Activated T-cell treated with anti-CD3 and anti-CD28 coated beads for 24 hours (primary cell): ENCODE measurements around the gene RANGRF.
"Not testable (repeated sequence)": the region's sequence is repeated elsewhere in the genome, so short reads cannot be mapped to it uniquely, and the experiment has no call there.

ENCODE experiments used
- DNase-seq: peaks from one replicate; pipeline ENCODE4 v3.0.0-alpha.2; 2020; ENCODE audit warnings: low read depth

Gene RANGRF, protein sequence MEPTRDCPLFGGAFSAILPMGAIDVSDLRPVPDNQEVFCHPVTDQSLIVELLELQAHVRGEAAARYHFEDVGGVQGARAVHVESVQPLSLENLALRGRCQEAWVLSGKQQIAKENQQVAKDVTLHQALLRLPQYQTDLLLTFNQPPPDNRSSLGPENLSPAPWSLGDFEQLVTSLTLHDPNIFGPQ

DNA sequence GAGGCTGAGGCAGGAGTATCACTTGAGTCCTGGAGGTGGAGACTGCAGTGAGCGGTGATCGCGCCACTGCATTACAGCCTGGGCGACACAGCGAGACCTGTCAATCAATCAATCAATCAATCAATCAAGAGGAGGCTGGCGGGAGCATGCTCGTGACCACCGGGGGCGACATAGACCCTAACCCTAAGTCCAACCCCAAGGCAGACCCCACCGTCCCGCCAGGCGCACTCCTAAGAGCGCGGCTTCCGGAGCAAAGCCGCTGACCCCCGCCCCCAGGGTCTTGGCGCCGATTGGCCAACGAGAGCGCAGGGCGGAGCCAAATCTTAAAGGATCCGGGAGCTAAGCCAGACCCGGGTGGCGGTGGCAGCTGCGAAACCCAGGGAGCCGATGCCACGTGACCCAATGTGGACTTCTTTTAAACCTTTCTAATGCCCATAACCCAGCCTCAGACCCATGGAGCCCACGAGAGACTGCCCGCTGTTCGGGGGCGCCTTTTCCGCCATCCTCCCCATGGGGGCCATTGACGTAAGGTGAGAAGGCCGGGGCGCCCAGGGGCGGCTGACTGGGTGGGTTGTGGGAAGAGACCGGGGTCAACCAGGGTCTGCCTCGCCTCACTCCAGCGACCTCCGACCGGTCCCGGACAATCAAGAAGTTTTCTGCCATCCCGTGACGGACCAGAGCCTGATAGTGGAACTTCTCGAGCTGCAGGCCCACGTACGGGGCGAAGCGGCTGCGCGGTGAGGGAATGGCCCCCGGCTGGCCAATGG lies at the start of gene RANGRF:
Gene RANGRF, plus strand, starts transcription at position 335 of the 767 bp plus-strand sequence. Its CDS starts 119 bp downstream, at position 454.
- peak; percentile 78 for DNase-seq

DNA sequence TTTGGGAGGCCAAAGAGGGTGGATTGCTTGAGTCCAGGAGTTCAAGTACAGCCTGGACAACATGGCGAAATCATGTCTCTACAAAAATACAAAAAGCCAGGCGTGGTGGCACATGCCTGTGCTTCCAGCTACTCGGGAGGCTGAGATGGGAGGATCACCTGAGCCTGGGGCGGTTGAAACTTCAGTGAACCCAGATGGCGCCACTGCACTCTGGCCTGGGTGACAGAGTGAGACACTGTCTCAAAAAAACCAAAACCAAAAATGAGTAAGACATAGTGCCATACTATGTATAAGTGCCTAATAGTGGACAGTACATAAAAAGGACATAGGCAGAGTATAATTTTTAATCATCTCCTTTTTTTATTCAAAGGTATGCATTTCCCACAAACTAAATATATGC lies 44.6 kb upstream of the RANGRF start:
- DNase-seq = no peak

DNA sequence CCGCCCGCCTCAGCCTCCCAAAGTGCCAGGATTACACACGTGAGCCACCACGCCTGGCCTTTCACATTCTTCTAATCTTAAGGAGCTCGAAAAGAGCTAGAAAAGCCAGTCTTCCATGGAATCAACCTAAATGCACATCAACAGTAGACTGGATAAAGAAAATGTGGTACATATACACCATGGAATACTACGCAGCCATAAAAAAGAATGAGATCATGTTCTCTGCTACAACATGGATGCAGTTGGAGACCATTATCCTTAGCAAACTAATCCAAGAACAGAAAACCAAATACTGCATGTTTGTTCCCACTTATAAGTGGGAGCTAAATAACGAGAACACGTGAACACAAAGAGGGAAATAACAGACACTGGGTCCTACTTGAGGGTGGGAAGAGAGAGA lies 43.7 kb upstream of the RANGRF start:
- no peak for DNase-seq

DNA sequence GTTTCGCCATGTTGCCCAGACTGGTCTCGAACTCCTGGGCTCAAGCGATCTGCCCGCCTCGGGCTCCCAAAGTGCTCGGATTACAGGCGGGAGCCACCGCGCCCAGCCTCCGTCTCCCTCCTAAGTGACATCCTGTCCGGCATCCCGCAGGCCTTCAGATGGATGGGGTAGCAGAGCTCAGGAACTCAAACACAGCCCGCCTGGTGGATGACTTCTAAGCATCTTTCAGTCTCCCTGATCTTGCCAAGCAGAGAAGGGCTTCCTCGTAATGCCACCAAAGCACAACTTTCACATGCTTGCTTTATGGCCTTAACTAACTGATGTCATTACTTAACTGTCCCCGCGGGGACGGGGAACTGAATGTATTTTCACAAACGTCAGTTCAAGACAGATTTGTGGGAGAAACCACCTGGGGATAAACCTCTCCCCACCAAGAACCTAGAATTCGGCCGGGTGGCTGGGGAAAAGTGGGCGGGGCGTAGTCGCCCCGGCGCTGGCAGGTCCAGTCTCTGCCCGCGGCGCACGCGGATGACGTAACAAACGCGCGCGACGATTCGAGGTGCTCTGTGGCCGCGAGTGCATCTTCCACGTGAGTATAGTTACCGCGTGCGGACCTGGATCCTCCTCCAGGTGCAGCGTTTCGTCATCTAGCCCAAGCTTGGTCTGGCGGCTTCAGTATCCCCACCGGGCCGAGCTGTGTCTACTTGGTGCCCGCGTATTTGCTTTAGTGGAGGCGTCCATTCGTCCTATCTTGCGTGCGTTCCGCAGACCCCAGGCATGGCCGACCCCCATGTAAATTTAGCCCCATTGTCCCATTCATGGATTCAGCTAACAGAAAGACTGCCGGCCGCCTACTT lies 39.5 kb upstream of the RANGRF start, which contains the start of gene PFAS:
Gene PFAS, plus strand, starts transcription at position 539 of the 857 bp plus-strand sequence. CDS start 4,649 bp downstream, outside the sequence.
- DNase-seq = peak; percentile 95

DNA sequence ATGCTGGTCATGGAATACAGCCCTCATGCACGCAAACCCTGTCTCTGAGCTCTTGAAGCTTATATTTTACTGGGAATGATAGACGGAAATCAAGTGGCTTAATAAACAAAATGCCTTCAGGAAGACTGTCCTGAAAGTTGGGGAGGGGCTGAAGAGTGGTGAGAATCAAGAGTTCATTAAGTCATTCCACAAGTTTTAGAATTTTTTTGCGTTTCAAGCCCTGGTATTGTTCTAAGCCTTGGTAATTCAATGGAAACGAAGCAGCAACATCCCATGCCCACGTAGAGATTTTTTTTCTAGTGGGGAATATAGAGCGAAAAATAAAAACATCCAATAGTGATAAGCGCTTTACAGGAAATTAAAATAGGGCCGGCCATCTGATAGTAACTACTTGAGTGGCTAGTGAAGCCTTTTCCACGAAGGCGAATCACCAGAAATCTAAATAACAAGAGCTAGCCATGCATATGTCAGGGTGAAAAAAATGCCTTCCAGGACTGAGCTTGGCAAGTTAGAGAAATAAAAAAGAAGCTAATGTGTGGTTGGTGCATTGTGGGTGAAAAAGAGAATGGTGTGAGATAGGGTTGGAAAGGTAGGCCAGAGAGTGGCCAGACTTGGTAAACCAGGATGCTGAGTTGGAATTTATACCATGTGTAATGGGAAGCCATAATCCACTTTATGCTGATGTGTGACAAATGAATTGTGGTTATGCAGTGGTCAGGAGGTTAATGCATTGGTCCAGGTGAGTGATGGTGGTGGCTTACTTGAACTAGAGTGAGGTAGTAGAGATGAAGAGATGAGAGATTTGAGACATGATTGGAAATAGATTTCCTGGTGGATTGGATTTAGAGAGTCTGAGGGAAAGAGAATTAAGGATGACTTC lies 38.6 kb upstream of the RANGRF start:
- DNase-seq = no peak

DNA sequence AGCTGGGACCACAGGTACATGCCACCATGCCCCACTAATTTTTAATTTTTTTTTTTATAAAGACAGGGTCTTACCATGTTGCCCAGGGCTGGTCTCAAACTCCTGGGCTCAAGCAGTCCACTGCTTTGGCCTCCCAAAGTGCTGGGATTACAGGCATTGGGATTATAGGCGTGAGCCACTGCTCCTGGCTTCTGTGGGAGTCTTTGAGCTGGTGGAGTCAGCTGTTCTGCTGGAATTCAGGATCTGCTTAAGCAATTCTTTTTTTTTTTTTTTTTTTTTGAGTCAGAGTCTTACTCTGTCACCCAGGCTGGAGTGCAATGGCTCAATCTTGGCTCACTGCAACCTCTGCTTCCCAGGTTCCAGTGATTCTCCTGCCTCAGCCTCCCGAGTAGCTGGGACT lies 37.1 kb upstream of the RANGRF start:
- not testable (repeated sequence) for DNase-seq

DNA sequence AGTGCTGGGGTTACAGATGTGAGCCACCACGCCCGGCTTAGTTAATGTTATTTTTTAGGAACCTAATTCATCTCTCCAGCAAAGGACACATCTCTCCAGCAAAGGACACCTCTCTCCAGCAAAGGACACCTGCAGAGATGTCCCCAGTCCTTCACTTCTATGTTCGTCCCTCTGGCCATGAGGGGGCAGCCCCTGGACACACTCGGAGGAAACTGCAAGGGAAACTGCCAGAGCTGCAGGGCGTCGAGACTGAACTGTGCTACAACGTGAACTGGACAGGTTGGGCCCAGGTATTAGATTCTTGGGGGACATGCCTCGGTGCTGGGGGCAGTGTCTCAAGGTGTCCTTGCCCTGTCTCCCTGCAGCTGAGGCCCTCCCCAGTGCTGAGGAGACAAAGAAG lies 34.7 kb upstream of the RANGRF start:
- no peak for DNase-seq

DNA sequence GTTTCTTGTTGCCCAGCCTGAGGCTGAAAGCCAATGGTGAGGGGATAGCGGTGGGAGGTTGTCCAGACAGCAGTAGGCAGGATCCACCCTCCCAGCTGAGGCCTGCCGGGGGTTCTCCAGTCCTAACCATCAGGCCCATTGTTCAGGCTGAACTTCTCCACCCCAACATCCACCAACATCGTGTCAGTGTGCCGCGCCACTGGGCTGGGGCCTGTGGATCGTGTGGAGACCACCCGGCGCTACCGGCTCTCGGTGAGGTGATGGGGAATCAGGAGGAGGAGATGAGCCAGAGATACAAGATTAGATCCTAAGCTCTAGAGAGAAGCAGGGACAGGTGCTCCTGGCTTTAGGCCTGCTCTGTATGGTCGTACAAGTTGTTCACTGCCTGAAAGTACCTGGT lies 33.6 kb upstream of the RANGRF start:
- DNase-seq = no peak

DNA sequence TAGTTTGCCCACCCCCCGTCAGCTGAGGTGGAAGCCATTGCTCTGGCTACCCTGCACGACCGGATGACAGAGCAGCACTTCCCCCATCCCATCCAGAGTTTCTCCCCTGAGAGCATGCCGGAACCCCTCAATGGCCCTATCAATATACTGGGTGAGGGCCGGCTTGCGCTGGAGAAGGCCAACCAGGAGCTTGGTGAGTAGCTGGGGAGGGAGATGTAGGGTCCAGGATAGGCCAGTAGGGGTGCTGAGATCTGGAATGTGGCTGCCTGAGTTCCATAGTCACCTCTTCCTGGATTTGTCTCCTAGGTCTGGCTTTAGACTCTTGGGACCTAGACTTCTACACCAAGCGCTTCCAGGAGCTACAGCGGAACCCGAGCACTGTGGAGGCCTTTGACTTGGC lies 33.0 kb upstream of the RANGRF start:
- no peak for DNase-seq

DNA sequence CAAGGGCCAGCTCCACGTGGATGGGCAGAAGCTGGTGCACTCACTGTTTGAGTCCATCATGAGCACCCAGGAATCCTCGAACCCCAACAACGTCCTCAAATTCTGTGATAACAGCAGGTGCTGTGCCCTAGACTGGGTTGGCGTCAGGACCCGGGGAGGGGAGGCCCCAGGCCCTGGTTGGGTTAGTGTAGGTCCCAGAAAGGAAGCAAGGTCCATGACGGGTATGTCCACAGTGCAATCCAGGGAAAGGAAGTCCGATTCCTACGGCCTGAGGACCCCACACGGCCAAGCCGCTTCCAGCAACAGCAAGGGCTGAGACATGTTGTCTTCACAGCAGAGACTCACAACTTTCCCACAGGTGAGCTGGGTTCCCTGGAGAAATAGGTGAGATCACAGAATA lies 32.2 kb upstream of the RANGRF start:
- DNase-seq = no peak

DNA sequence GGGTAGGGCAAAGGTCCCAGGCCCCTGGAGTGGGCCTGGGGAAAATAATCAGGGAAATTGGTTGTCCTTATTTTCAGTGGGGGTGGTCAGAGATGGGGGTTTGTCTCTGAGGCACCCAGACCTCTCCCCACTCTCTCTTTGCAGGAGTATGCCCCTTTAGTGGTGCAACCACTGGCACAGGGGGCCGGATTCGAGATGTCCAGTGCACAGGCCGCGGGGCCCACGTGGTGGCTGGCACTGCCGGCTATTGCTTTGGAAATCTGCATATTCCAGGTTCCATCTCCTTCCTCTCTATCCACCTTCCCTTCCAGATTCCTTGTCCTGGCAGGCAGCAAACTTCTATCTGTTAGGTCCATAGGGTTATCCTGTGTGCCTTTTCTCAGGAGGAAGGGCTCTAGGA lies 31.8 kb upstream of the RANGRF start:
- no peak for DNase-seq

DNA sequence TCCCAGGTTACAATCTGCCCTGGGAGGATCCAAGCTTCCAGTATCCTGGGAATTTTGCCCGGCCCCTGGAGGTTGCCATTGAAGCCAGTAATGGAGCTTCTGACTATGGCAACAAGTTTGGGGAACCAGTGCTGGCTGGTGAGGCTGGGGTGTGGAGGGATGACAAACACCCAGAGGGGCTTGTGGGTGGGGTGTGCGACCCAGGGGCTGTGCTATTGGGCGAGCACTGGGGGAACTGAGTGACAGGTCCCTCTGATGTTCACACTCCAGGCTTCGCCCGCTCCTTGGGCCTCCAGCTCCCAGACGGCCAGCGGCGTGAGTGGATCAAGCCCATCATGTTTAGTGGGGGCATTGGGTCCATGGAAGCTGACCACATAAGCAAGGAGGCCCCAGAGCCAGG lies 30.7 kb upstream of the RANGRF start:
- DNase-seq = no peak

DNA sequence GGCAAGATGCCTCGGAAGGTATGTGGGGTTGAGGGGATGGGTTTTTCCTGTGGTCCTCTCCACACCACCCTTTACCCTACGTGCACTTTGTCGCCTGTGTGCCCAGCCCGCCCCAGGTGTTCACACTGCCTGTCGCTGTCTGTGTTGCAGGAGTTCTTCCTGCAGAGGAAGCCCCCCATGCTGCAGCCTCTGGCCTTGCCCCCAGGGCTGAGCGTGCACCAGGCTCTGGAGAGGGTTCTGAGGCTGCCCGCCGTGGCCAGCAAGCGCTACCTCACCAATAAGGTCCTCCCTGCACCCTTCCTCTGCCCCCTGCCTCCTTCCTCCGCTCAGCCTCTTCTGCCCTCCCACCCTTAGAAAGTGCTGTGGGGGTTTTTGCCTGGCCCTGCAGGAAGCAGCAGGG lies 24.1 kb upstream of the RANGRF start:
- DNase-seq = no peak

DNA sequence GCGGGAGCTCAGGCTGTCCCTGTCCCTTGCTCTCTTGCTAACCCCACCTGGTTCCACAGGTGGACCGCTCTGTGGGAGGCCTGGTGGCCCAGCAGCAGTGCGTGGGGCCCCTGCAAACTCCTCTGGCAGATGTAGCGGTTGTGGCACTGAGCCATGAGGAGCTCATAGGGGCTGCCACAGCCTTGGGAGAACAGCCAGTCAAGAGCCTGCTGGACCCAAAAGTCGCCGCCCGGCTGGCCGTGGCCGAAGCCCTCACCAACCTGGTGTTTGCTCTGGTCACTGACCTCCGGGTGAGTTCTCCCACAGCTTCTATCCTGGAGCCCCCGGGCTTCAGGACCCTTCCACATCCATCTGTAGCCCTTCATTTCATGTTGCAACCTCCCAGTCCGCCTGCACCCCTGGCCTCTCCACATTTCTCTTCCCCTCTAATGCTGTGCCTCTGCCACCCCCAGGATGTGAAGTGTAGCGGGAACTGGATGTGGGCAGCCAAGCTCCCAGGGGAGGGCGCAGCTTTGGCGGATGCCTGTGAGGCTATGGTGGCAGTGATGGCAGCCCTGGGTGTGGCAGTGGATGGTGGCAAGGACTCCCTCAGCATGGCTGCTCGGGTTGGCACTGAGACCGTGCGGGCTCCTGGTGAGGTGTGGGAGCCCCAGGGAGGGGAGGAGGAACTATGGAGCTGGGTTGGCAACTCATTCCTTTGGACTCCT lies 23.5 kb upstream of the RANGRF start:
- no peak for DNase-seq

DNA sequence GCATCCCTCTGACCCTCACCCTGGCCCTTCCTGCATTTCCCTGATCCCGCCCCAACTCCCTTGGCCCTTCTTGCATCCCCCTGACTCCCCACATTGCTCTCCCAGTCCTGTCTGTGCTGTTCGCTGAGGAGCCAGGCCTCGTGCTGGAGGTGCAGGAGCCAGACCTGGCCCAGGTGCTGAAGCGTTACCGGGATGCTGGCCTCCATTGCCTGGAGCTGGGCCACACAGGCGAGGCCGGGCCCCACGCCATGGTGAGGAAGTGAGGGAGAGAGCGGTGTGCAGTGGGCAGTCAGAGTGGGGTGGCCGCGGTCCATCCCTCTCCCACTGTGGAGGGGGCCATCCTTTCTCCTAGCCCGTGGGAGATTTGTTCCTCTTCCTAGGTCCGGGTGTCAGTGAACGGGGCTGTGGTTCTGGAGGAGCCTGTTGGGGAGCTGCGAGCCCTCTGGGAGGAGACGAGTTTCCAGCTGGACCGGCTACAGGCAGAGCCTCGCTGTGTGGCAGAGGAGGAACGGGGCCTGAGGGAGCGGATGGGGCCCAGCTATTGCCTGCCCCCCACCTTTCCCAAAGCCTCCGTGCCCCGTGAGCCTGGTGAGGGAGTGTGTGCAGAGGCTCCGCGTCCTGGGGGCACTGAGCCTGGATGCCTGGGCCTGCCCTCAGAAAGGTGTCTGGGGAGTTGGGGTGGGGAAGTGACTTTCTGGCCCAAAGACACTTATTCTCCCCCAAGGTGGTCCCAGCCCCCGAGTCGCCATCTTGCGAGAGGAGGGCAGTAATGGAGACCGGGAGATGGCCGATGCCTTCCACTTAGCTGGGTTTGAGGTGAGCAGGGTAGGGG lies 21.6 kb upstream of the RANGRF start:
- DNase-seq = no peak

DNA sequence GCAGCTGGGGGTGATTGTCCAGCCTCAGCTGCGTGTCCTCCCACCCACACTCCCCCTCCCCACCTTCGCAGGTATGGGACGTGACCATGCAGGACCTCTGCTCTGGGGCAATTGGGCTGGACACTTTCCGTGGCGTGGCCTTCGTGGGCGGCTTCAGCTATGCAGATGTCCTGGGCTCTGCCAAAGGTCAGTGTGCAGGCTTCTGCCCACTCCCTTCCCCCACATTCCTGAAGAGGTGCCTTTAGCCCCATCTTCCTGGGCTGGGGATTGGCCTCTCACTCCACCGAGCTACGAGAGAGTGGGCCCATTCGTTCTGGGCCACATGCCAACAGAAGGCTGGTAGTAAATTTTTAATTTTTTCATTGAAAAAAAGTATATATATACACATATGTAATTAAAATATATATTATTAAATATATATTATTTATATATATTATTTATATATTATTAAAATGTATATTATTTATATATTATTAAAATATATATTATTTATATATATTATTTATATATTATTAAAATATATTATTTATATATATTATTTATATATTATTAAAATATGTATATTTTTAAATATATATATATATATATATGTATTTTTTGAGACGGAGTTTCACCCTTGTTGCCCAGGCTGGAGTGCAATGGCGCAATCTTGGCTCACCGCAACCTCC lies 20.9 kb upstream of the RANGRF start:
- DNase-seq = no peak

DNA sequence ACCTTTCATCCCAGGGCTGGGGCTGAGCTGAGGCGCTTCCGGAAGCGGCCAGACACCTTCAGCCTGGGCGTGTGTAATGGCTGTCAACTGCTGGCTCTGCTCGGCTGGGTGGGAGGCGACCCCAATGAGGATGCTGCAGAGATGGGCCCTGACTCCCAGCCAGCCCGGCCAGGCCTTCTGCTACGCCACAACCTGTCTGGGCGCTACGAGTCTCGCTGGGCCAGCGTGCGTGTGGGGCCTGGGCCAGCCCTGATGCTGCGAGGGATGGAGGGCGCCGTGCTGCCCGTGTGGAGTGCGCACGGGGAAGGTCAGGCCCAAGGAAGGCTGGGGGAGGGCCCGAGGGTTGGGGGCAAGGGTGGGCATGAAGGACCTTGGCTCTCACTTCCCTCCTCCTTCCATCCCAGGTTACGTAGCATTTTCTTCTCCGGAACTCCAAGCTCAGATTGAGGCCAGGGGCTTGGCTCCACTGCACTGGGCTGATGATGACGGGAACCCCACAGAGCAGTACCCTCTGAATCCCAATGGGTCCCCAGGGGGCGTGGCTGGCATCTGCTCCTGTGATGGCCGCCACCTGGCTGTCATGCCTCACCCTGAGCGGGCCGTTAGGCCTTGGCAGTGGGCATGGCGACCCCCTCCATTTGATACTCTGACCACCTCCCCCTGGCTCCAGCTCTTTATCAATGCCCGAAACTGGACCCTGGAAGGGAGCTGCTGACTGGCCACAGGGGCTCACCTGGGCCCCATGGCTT lies 19.7 kb upstream of the RANGRF start:
- DNase-seq = no peak

DNA sequence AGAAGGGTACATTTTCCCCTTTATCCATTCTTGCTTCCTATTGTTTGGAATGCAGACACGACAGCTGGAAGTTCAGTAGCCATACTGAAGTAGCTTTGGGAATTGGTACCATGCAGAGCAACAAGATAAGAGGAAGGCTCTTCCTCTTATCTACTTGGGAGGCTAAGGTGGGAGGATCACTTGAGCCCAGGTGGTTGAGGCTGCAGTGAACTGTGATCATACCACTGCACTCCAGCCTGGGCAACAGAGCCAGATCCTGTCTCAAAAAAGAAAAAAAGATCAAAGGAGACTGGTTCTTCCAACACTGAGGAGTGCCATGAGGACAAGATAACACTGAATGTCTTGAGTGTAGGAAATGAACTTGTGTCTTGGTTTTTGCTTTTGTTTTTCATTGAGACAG lies 16.0 kb upstream of the RANGRF start:
- no peak for DNase-seq

DNA sequence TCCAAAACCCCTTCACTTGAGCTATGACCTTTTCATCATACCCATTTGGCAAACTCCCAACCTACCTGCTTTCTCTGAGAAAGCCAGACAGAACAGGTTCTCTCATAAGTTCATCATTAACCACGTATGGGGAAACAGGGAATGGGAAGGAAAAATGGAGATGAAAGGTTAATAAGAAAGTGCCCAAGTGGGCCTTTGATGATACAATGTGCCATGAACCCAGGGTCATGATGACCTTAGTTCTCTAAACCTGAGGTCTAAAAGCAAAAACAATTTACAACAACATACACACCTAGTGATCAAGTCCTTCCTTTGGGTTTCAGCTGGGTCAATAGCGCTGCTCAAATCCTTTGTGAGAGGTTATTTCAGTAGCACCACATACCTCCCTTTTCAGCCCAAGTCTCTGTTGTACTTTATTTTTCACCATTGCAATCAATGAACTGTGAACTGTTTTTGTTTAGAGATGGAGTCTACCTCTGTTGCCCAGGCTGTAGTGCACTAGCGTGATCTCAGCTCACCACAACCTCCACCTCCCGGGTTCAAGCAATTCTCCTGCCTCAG lies 14.5 kb upstream of the RANGRF start:
- DNase-seq = no peak
